Mesenchymal stem cell (in vitro differentiated cells and primary cell): ENCODE results near the gene PARD3B.

Experiments
- DNase-seq: peaks from one replicate; pipeline ENCODE4 v3.0.0-alpha.2; 2013
- H2AFZ ChIP-seq: one replicate; pipeline ENCODE4 v1.6.1; 2013; ENCODE audit warnings: low read depth, mild to moderate bottlenecking, control low read depth, inconsistent platforms, low read length, moderate library complexity
- H2AK5ac ChIP-seq: 2 replicates; pipeline ENCODE4 v1.6.1; 2013; ENCODE audit warnings: low read length, moderate library complexity, mild to moderate bottlenecking, inconsistent platforms; ENCODE audit not compliant: severe bottlenecking
- H2BK120ac ChIP-seq: one replicate; pipeline ENCODE4 v1.6.1; 2013; ENCODE audit warnings: low read depth, mild to moderate bottlenecking, inconsistent platforms, low read length, moderate library complexity
- H2BK12ac ChIP-seq, 2 experiments: one replicate each; pipeline ENCODE4 v1.6.1; 2013; ENCODE audit warnings: inconsistent platforms in 2 of 2, low read length in 2 of 2, mild to moderate bottlenecking in 2 of 2, moderate library complexity in 2 of 2, control low read depth in 1 of 2
- H2BK15ac ChIP-seq: one replicate; pipeline ENCODE4 v1.6.1; 2013; ENCODE audit warnings: mild to moderate bottlenecking, low read depth, inconsistent platforms; ENCODE audit not compliant: poor library complexity, severe bottlenecking
- H2BK5ac ChIP-seq: 2 replicates; pipeline ENCODE4 v1.6.1; 2013; ENCODE audit warnings: low read depth, mild to moderate bottlenecking, low read length, control low read depth, inconsistent platforms; ENCODE audit not compliant: poor library complexity, severe bottlenecking
- H3K14ac ChIP-seq, 2 experiments: one replicate each; pipeline ENCODE4 v1.6.1; 2013; ENCODE audit warnings: inconsistent platforms in 2 of 2, low read length in 2 of 2, control low read depth in 1 of 2, mild to moderate bottlenecking in 1 of 2, moderate library complexity in 1 of 2
- H3K18ac ChIP-seq, 2 experiments: one replicate each; pipeline ENCODE4 v1.6.1; 2013; ENCODE audit warnings: inconsistent platforms in 2 of 2, low read length in 2 of 2, control low read depth in 1 of 2, low read depth in 1 of 2, mild to moderate bottlenecking in 1 of 2
- H3K23ac ChIP-seq, 2 experiments: one replicate each; pipeline ENCODE4 v1.6.1; 2013; ENCODE audit warnings: inconsistent platforms in 2 of 2, low read length in 2 of 2, mild to moderate bottlenecking in 2 of 2, moderate library complexity in 2 of 2, control low read depth in 1 of 2
- H3K27ac ChIP-seq: 2 replicates; pipeline ENCODE4 v1.5.1; 2013; ENCODE audit warnings: mild to moderate bottlenecking, moderate library complexity, low read length, control low read depth, inconsistent platforms; ENCODE audit not compliant: poor library complexity, severe bottlenecking
- H3K27me3 ChIP-seq, 2 experiments: 2 replicates each; pipeline versions ENCODE4 v1.6.1 to v1.7.0; 2013; ENCODE audit warnings: low read length in 2 of 2, mild to moderate bottlenecking in 2 of 2, moderate library complexity in 2 of 2, control low read depth in 1 of 2, inconsistent platforms in 1 of 2; ENCODE audit not compliant: control insufficient read depth in 1 of 2, insufficient read depth in 1 of 2
- H3K36me3 ChIP-seq, 2 experiments: 2 replicates each; pipeline versions ENCODE4 v1.6.1 to v1.7.0; 2013; ENCODE audit warnings: low read length in 2 of 2, control low read depth in 1 of 2, inconsistent platforms in 1 of 2, low read depth in 1 of 2, mild to moderate bottlenecking in 1 of 2; ENCODE audit not compliant: insufficient read depth in 2 of 2, control insufficient read depth in 1 of 2
- H3K4ac ChIP-seq, 2 experiments: one replicate each; pipeline ENCODE4 v1.6.1; 2013; ENCODE audit warnings: inconsistent platforms in 2 of 2, low read length in 2 of 2, mild to moderate bottlenecking in 2 of 2, moderate library complexity in 2 of 2, control low read depth in 1 of 2, low read depth in 1 of 2
- H3K4me1 ChIP-seq: 2 replicates; pipeline ENCODE4 v1.6.1; 2013; ENCODE audit warnings: low read depth, low read length, control low read depth; ENCODE audit not compliant: control insufficient read depth, insufficient read depth
- H3K4me2 ChIP-seq: 2 replicates; pipeline ENCODE4 v1.6.1; 2013; ENCODE audit warnings: low read length, mild to moderate bottlenecking, inconsistent platforms; ENCODE audit not compliant: poor library complexity, severe bottlenecking
- H3K4me3 ChIP-seq, 2 experiments: 2 replicates each; pipeline versions ENCODE4 v1.5.1 to v1.7.0; 2013; ENCODE audit warnings: low read length in 2 of 2, mild to moderate bottlenecking in 2 of 2, control low read depth in 1 of 2, low read depth in 1 of 2; ENCODE audit not compliant: insufficient read depth in 1 of 2
- H3K79me1 ChIP-seq: replicated peaks from 2 replicates; pipeline ENCODE4 v1.6.1; 2013; ENCODE audit warnings: mild to moderate bottlenecking, control low read depth, low read length, inconsistent platforms; ENCODE audit not compliant: poor library complexity, severe bottlenecking
- H3K9ac ChIP-seq: 2 replicates; pipeline ENCODE4 v1.7.0; 2013; ENCODE audit warnings: mild to moderate bottlenecking, low read length, moderate library complexity
- H3K9me3 ChIP-seq: 2 replicates; pipeline ENCODE4 v1.7.0; 2013; ENCODE audit warnings: mild to moderate bottlenecking, low read length; ENCODE audit not compliant: control insufficient read depth
- H4K8ac ChIP-seq: one replicate; pipeline ENCODE4 v1.6.1; 2013; ENCODE audit warnings: inconsistent platforms, mild to moderate bottlenecking, low read length, moderate library complexity
- H4K91ac ChIP-seq: one replicate; pipeline ENCODE4 v1.6.1; 2013; ENCODE audit warnings: mild to moderate bottlenecking, low read length, inconsistent platforms
- WGBS: methylation state at CpG from one replicate; pipeline ENCODE4 v1.1.7; 2013; ENCODE audit warnings: mixed read lengths; 5-methylcytosine and 5-hydroxymethylcytosine counted together

PARD3B gene

DNA sequence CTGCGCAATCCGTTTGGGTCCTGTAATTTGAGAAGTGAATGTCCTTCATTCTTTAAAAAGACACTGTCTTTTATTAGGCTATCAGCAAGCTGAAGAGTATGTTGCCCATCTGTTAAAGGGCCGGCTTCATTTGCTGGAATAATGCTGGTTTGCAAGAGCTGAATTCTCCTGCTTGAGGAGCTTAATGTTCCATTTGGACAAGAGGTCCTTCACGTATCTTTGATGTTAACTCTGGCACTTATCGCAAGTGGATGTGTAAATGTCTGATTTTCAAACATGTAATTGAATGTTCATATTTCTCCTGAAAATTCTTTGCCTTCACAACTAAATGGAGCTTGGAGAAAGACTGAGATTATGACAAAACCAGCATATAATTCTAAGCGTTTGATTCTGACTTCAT, 856.2 kb downstream of the PARD3B start:
- no peaks in the 10 kb centered on the region for H3K79me1 ChIP-seq
- H3K4ac ChIP-seq = no peak overlapping the region
- H3K14ac ChIP-seq = no peak overlapping the region
- no peak overlapping the region for H2AK5ac ChIP-seq
- WGBS = 82% methylated on average over 4 of the region's 6 CpGs
- no peak for DNase-seq
- no peak overlapping the region for H2BK5ac ChIP-seq
- H3K23ac ChIP-seq = no peak overlapping the region
- H3K4me1 ChIP-seq = no peaks in the 10 kb centered on the region
- H2BK12ac ChIP-seq = no peak overlapping the region
- H2BK120ac ChIP-seq = no peak overlapping the region
- no peak overlapping the region for H4K91ac ChIP-seq
- H3K4me3 ChIP-seq = no peak overlapping the region
- H2BK15ac ChIP-seq = no peak overlapping the region
- no peaks in the 10 kb centered on the region for H3K9me3 ChIP-seq
- H3K36me3 ChIP-seq = no peaks in the 10 kb centered on the region
- H3K18ac ChIP-seq = no peak overlapping the region
- no peak overlapping the region for H3K4me2 ChIP-seq
- no peak overlapping the region for H4K8ac ChIP-seq
- no peak overlapping the region for H2AFZ ChIP-seq
- no peak overlapping the region for H3K27ac ChIP-seq
- no peaks in the 10 kb centered on the region for H3K27me3 ChIP-seq
- no peak overlapping the region for H3K9ac ChIP-seq

DNA sequence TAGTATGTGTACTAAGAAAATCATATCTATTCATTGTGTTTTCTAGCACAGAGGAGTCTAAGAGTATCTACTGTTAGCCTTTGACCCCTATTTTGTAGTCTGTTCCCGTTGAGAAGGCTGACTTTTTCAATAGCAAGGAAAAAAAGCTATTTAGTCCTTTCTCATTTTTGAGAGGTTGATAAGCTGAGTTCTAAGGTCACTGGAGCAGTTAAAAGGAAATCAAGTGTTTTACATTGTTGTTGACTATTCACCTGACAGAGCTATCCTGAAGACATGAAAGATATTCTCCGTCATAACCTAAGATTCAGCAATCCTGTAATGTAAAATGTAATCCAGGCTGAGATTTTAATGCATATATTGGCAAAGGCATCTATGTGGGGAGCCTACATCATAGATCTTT, 856.7 kb downstream of the PARD3B start:
- no peak overlapping the region for H3K14ac ChIP-seq
- 89% methylated on average over 1 of the region's 2 CpGs for WGBS
- H3K4me2 ChIP-seq = no peak overlapping the region
- no peak overlapping the region for H3K18ac ChIP-seq
- H2AK5ac ChIP-seq = no peak overlapping the region
- no peaks in the 10 kb centered on the region for H3K79me1 ChIP-seq
- H3K23ac ChIP-seq = no peak overlapping the region
- no peak overlapping the region for H3K9ac ChIP-seq
- no peak overlapping the region for H2BK15ac ChIP-seq
- H3K36me3 ChIP-seq = no peaks in the 10 kb centered on the region
- no peak overlapping the region for H3K4ac ChIP-seq
- H2BK120ac ChIP-seq = no peak overlapping the region
- no peak overlapping the region for H2BK12ac ChIP-seq
- H2BK5ac ChIP-seq = no peak overlapping the region
- no peaks in the 10 kb centered on the region for H3K4me1 ChIP-seq
- H4K91ac ChIP-seq = no peak overlapping the region
- no peak overlapping the region for H3K4me3 ChIP-seq
- no peak for DNase-seq
- H4K8ac ChIP-seq = no peak overlapping the region
- no peak overlapping the region for H3K27ac ChIP-seq
- no peak overlapping the region for H2AFZ ChIP-seq
- H3K27me3 ChIP-seq = no peaks in the 10 kb centered on the region
- no peaks in the 10 kb centered on the region for H3K9me3 ChIP-seq

DNA sequence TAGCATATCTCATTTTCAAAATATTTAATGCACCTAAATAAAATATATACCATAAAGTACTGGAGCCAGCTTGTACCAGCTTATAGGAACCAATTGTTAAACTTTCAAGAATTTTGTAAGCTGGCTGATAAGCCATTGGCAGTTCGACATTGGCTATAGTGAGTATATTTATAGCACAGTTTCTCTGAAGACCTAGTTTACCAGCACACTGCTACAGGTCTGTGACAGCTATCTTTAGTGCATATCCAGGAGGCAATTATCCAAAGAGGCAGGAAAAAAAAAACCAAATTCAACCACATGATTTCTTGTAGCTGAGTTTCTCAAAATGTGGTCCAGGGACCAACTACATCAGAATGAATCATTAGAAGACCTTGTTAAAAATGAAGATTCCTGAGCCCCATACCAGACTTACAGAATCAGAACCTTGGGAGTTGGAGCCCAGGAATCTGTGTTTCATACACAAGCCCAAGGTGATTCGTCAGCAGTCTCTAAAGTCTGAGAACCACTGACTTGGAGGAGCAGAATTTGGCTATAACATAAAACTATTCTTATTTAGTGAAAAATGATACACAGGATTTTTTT, 858.1 kb downstream of the PARD3B start:
- Histone ChIP-seq H3K23ac (no peak overlapping the region), H2AK5ac (no peak overlapping the region), H3K36me3 (no peaks in the 10 kb centered on the region), H2AFZ (no peak overlapping the region), H2BK15ac (no peak overlapping the region), H4K91ac (no peak overlapping the region), H3K27me3 (no peaks in the 10 kb centered on the region), H2BK5ac (no peak overlapping the region), H3K9me3 (no peaks in the 10 kb centered on the region), H4K8ac (no peak overlapping the region), H3K4ac (no peak overlapping the region), H3K79me1 (no peaks in the 10 kb centered on the region), H3K27ac (no peak overlapping the region), H3K18ac (no peak overlapping the region), H3K4me2 (no peak overlapping the region), H3K9ac (no peak overlapping the region), H3K4me1 (no peaks in the 10 kb centered on the region), H3K4me3 (no peak overlapping the region), H2BK120ac (no peak overlapping the region), H2BK12ac (no peak overlapping the region), H3K14ac (no peak overlapping the region)
- no peak for DNase-seq
- 88% methylated on average over 1 of the region's 2 CpGs for WGBS

DNA sequence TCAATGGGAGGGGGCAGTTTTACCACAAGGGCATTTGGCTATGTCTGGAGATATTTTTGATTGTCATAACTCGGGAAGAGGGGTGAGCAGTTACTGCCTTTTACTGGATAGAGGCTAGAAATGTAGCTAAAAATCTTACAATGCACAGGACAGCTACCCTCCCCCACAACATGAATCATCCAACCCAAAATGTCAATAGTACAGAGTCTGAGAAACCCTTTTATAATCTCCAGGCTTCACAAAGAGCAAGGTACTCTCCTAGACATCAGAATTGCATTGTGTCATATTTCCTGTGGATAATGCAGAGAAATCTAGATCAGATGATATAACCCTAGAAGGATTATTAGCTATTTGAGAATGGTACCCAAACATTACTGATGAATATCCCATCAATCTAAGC, 859.9 kb downstream of the PARD3B start:
- no peak overlapping the region for H2AFZ ChIP-seq
- no peak overlapping the region for H3K4ac ChIP-seq
- no peaks in the 10 kb centered on the region for H3K79me1 ChIP-seq
- no peaks in the 10 kb centered on the region for H3K9me3 ChIP-seq
- H2BK12ac ChIP-seq = no peak overlapping the region
- no peaks in the 10 kb centered on the region for H3K36me3 ChIP-seq
- H2BK5ac ChIP-seq = no peak overlapping the region
- no peak overlapping the region for H3K4me2 ChIP-seq
- H3K27ac ChIP-seq = no peak overlapping the region
- no peak overlapping the region for H3K18ac ChIP-seq
- no peak overlapping the region for H2BK15ac ChIP-seq
- no peaks in the 10 kb centered on the region for H3K4me1 ChIP-seq
- H4K8ac ChIP-seq = no peak overlapping the region
- no peaks in the 10 kb centered on the region for H3K27me3 ChIP-seq
- no CpG with 5 or more reads among the region's 1 CpG for WGBS
- H4K91ac ChIP-seq = no peak overlapping the region
- H3K4me3 ChIP-seq = no peak overlapping the region
- no peak overlapping the region for H3K9ac ChIP-seq
- no peak overlapping the region for H3K23ac ChIP-seq
- H3K14ac ChIP-seq = no peak overlapping the region
- no peak for DNase-seq
- no peak overlapping the region for H2BK120ac ChIP-seq
- no peak overlapping the region for H2AK5ac ChIP-seq
